H1 (cell line): ENCODE measurements around the gene KIAA0319L. TPM values are rescaled to one million over a fixed set of nuclear protein-coding genes. Genes with fewer than 3 reads are reported as not detected.

Source experiments
- CTCF ChIA-PET: fragments of 300-600 bp; sonication (Branson Sonifier 250); formaldehyde crosslinking; loops from one replicate; lab custom pipeline; 2021; ENCODE audit not compliant: partially characterized antibody; lab: Charles Lee
- POLR2A ChIA-PET: fragments of 300-600 bp; sonication (Branson Sonifier 250); formaldehyde crosslinking; loops from one replicate; lab custom pipeline; 2021; ENCODE audit warnings: inconsistent platforms; ENCODE audit not compliant: partially characterized antibody; lab: Charles Lee
- DNase-seq, 2 experiments: peaks; one replicate each; pipeline versions ENCODE4 v3.0.0 to v3.0.0-alpha.2; 2010 to 2022; ENCODE audit warnings: low spot score in 2 of 2, low read depth in 1 of 2, mixed read lengths in 1 of 2
- FAIRE-seq: peaks from 2 replicates; lab custom pipeline; 2011; peaks lifted over from hg19 to GRCh38; lab: Jason Lieb, UNC
- H2AFZ ChIP-seq: 2 replicates; pipeline ENCODE4 v1.8.1; 2012; ENCODE audit warnings: low read length, inconsistent platforms
- H2AK5ac ChIP-seq: 2 replicates; pipeline ENCODE4 v1.6.1; 2013; ENCODE audit warnings: low read depth, low read length
- H2BK120ac ChIP-seq: replicated peaks from 2 replicates; pipeline ENCODE3; 2013; ENCODE audit warnings: low read depth, low read length, inconsistent platforms
- H2BK12ac ChIP-seq: 2 replicates; pipeline ENCODE4 v1.6.1; 2013; ENCODE audit warnings: low read depth, low read length
- H2BK15ac ChIP-seq: 2 replicates; pipeline ENCODE4 v1.6.1; 2013; ENCODE audit warnings: low read length
- H2BK20ac ChIP-seq: 2 replicates; pipeline ENCODE4 v1.6.1; 2013; ENCODE audit warnings: low read length
- H2BK5ac ChIP-seq: 2 replicates; pipeline ENCODE4 v1.6.1; 2013; ENCODE audit warnings: low read depth, low read length
- H3K14ac ChIP-seq: 2 replicates; pipeline ENCODE4 v1.6.1; 2013; ENCODE audit warnings: inconsistent platforms; ENCODE audit not compliant: insufficient read length
- H3K18ac ChIP-seq: 2 replicates; pipeline ENCODE4 v1.6.1; 2013; ENCODE audit warnings: low read length; ENCODE audit errors: extremely low read depth
- H3K23ac ChIP-seq: 2 replicates; pipeline ENCODE4 v1.6.1; 2013; ENCODE audit warnings: inconsistent platforms; ENCODE audit not compliant: insufficient read length
- H3K23me2 ChIP-seq: 2 replicates; pipeline ENCODE4 v1.6.1; 2013; ENCODE audit warnings: low read depth, low read length
- H3K27ac ChIP-seq: 2 replicates; pipeline ENCODE4 v1.6.1; 2011; ENCODE audit warnings: low read depth, low read length, inconsistent platforms
- H3K27me3 ChIP-seq, 4 experiments: replicated peaks in 1 of 4; 1 replicate in 1 of 4; 2 replicates in 3 of 4; pipeline versions ENCODE4 v1.6.1 to v1.8.1; 2011 to 2013; ENCODE audit warnings: low read length in 3 of 4, mild to moderate bottlenecking in 3 of 4, inconsistent platforms in 2 of 4, mixed read lengths in 2 of 4, moderate library complexity in 1 of 4; ENCODE audit not compliant: control insufficient read depth in 3 of 4, insufficient read depth in 3 of 4; ENCODE audit errors: extremely low read depth in 1 of 4
- H3K36me3 ChIP-seq, 4 experiments: 2 replicates each; pipeline versions ENCODE4 v1.6.1 to v1.8.1; 2011 to 2013; ENCODE audit warnings: mild to moderate bottlenecking in 4 of 4, low read length in 3 of 4, moderate library complexity in 2 of 4, control low read depth in 1 of 4, inconsistent platforms in 1 of 4; ENCODE audit not compliant: insufficient read depth in 4 of 4, control insufficient read depth in 2 of 4
- H3K4ac ChIP-seq: replicated peaks from 2 replicates; pipeline ENCODE3; 2013; ENCODE audit warnings: low read length, low read depth, mixed read lengths, inconsistent platforms; ENCODE audit not compliant: insufficient read length
- H3K4me1 ChIP-seq, 4 experiments: replicated peaks in 1 of 4; 1 replicate in 1 of 4; 2 replicates in 3 of 4; pipeline versions ENCODE4 v1.6.1 to v1.8.1; 2011 to 2013; ENCODE audit warnings: low read length in 3 of 4, inconsistent platforms in 2 of 4, mixed read lengths in 1 of 4; ENCODE audit not compliant: insufficient read depth in 4 of 4, control insufficient read depth in 3 of 4
- H3K4me2 ChIP-seq, 2 experiments: 2 replicates each; pipeline versions ENCODE4 v1.6.1 to v1.8.1; 2011 to 2013; ENCODE audit warnings: low read depth in 2 of 2, low read length in 2 of 2, control low read depth in 1 of 2, inconsistent platforms in 1 of 2, mild to moderate bottlenecking in 1 of 2; ENCODE audit not compliant: insufficient read depth in 1 of 2
- H3K4me3 ChIP-seq, 4 experiments: fragments of 200-600, 300-600 bp in 1 of 4; sonication (generic), shearing (Covaris generic), sonication (Bioruptor Twin) in 1 of 4; 2 replicates each; pipeline versions ENCODE4 v1.5.1 to v1.8.1; 2011 to 2016; ENCODE audit warnings: low read length in 4 of 4, low read depth in 3 of 4, control low read depth in 2 of 4, inconsistent platforms in 2 of 4, mild to moderate bottlenecking in 2 of 4, mixed read lengths in 1 of 4, moderate library complexity in 1 of 4; ENCODE audit not compliant: insufficient read depth in 2 of 4; ENCODE audit errors: extremely low read depth in 1 of 4
- H3K56ac ChIP-seq: replicated peaks from 2 replicates; pipeline ENCODE3; 2013; ENCODE audit warnings: low read depth, mild to moderate bottlenecking, mixed read lengths, low read length, inconsistent platforms; ENCODE audit not compliant: insufficient read length
- H3K79me1 ChIP-seq: 2 replicates; pipeline ENCODE4 v1.6.1; 2013; ENCODE audit warnings: low read depth, low read length, control low read depth
- H3K79me2 ChIP-seq, 2 experiments: 2 replicates each; pipeline versions ENCODE4 v1.6.1 to v1.8.1; 2012 to 2013; ENCODE audit warnings: low read length in 2 of 2, mild to moderate bottlenecking in 2 of 2, inconsistent platforms in 1 of 2; ENCODE audit not compliant: insufficient read depth in 2 of 2, control insufficient read depth in 1 of 2
- H3K9ac ChIP-seq, 4 experiments: replicated peaks in 1 of 4; 1 replicate in 1 of 4; 2 replicates in 3 of 4; pipeline versions ENCODE4 v1.6.1 to v1.8.1; 2011 to 2013; ENCODE audit warnings: low read depth in 3 of 4, low read length in 3 of 4, control low read depth in 2 of 4, mild to moderate bottlenecking in 2 of 4, moderate library complexity in 2 of 4, inconsistent platforms in 1 of 4; ENCODE audit errors: extremely low read depth in 1 of 4
- H3K9me3 ChIP-seq, 2 experiments: 2 replicates each; pipeline versions ENCODE4 v1.6.1 to v1.8.1; 2012 to 2013; ENCODE audit warnings: mild to moderate bottlenecking in 2 of 2, moderate library complexity in 2 of 2, control low read depth in 1 of 2, inconsistent platforms in 1 of 2, low read depth in 1 of 2, low read length in 1 of 2, mixed read lengths in 1 of 2; ENCODE audit not compliant: insufficient read depth in 2 of 2
- H4K20me1 ChIP-seq, 2 experiments: replicated peaks in 1 of 2; 2 replicates each; pipeline versions ENCODE3 to v1.8.1; 2011 to 2013; ENCODE audit warnings: inconsistent platforms in 2 of 2, low read length in 2 of 2, mild to moderate bottlenecking in 1 of 2; ENCODE audit not compliant: insufficient read depth in 2 of 2, control insufficient read depth in 1 of 2
- H4K5ac ChIP-seq: 2 replicates; pipeline ENCODE4 v1.6.1; 2013; ENCODE audit warnings: low read length, low read depth, mixed read lengths, inconsistent platforms; ENCODE audit not compliant: insufficient read length
- H4K8ac ChIP-seq: 2 replicates; pipeline ENCODE4 v1.8.0; 2013; ENCODE audit warnings: mild to moderate bottlenecking, moderate library complexity, low read length, inconsistent platforms; ENCODE audit not compliant: insufficient read depth; ENCODE audit errors: extremely low read depth
- H4K91ac ChIP-seq: replicated peaks from 2 replicates; pipeline ENCODE3; 2013; ENCODE audit warnings: low read length, mixed read lengths, inconsistent platforms; ENCODE audit not compliant: insufficient read length
- BACH1 ChIP-seq: IDR thresholded peaks from 2 replicates; pipeline ENCODE4 v1.6.1; 2012; ENCODE audit warnings: low read length, improper control_type of control experiment
- CHD2 ChIP-seq: IDR thresholded peaks from 2 replicates; pipeline ENCODE4 v1.6.1; 2012; ENCODE audit warnings: low read length, improper control_type of control experiment
- EP300 ChIP-seq, 2 experiments: IDR thresholded peaks; 1 replicate in 1 of 2; 2 replicates in 1 of 2; pipeline ENCODE4 v1.6.1; 2011 to 2012; ENCODE audit warnings: low read depth in 2 of 2, low read length in 2 of 2, mild to moderate bottlenecking in 2 of 2, borderline replicate concordance in 1 of 2, inconsistent platforms in 1 of 2, moderate library complexity in 1 of 2
- GABPA ChIP-seq: IDR thresholded peaks from 2 replicates; pipeline ENCODE4 v1.6.1; 2011; ENCODE audit warnings: mild to moderate bottlenecking, low read length, moderate library complexity, borderline replicate concordance; ENCODE audit not compliant: insufficient read depth
- GTF2F1 ChIP-seq: IDR thresholded peaks from 2 replicates; pipeline ENCODE4 v1.6.1; 2012; ENCODE audit warnings: low read depth, low read length, improper control_type of control experiment, borderline replicate concordance
- KDM4A ChIP-seq: IDR thresholded peaks from one replicate; pipeline ENCODE4 v1.7.1; 2012; ENCODE audit warnings: low read depth, mild to moderate bottlenecking, moderate library complexity, low read length, inconsistent platforms; ENCODE audit not compliant: severe bottlenecking
- POU5F1 ChIP-seq: IDR thresholded peaks from 2 replicates; pipeline ENCODE4 v1.6.1; 2011; ENCODE audit warnings: low read depth, mild to moderate bottlenecking, low read length, moderate library complexity
- RNF2 ChIP-seq: fragments of 200-900, 300-1000 bp; sonication (generic); IDR thresholded peaks from 2 replicates; pipeline ENCODE4 v1.7.1; 2016; ENCODE audit warnings: borderline replicate concordance, low read depth, mild to moderate bottlenecking, antibody characterized with exemption, low read length; ENCODE audit not compliant: poor library complexity, severe bottlenecking; ENCODE audit errors: missing control alignments
- SIRT6 ChIP-seq: IDR thresholded peaks from one replicate; pipeline ENCODE4 v1.7.1; 2012; ENCODE audit warnings: low read length, inconsistent platforms
- SUZ12 ChIP-seq: fragments of 200-600 bp; sonication (generic); IDR thresholded peaks from 2 replicates; pipeline ENCODE4 v1.6.1; 2012; ENCODE audit warnings: mild to moderate bottlenecking, inconsistent platforms, low read length, moderate library complexity, mixed read lengths
- ZNF274 ChIP-seq: IDR thresholded peaks from 2 replicates; pipeline ENCODE4 v1.7.0; 2012; ENCODE audit warnings: low read length, borderline replicate concordance; ENCODE audit errors: extremely low read depth
- WGBS, 2 experiments: shearing (Covaris generic) in 1 of 2; methylation state at CpG; one replicate each; pipeline versions ENCODE4 v1.1.6 to v1.1.7; 2013 to 2015; ENCODE audit warnings: low lambda C conversion rate in 2 of 2, mixed read lengths in 2 of 2, inconsistent platforms in 1 of 2, low coverage in 1 of 2, missing lambda C conversion rate in 1 of 2; ENCODE audit not compliant: insufficient replicate concordance in 2 of 2, insufficient coverage in 1 of 2, insufficient read length in 1 of 2; ENCODE audit errors: extremely low coverage in 1 of 2, missing lambda C conversion rate in 1 of 2; 5-methylcytosine and 5-hydroxymethylcytosine counted together
- polyA plus RNA-seq, 7 experiments: library from polyadenylated mRNA; depleted of rRNA in 3 of 7; stranded (reverse) in 5 of 7; unstranded in 2 of 7; fragments of >200 nt in 5 of 7; fragments of 200-250 nt in 2 of 7; gene quantifications; 1 replicate in 5 of 7; 2 replicates in 1 of 7; 4 replicates in 1 of 7; pipeline versions ENCODE4 v1.2.1 to v1.2.3, GENCODE V29; 2011 to 2013; ENCODE audit warnings: missing spikeins in 2 of 7, mixed read lengths in 2 of 7
- total RNA-seq: library from RNA; stranded (reverse); fragmentation: NEBNext Ultra II Directional; extraction: Animal tissue kit (Norgen Biotek cat#: 25700); gene quantifications from 2 replicates; pipeline ENCODE4 v1.2.1, GENCODE V29; 2021

The KIAA0319L gene
- total and polyA plus RNA-seq, 2 of the 8 experiments (the other 6 are each of a cell fraction or from before 2014, with no cell fraction given) = 40.1 to 55.7 TPM

DNA sequence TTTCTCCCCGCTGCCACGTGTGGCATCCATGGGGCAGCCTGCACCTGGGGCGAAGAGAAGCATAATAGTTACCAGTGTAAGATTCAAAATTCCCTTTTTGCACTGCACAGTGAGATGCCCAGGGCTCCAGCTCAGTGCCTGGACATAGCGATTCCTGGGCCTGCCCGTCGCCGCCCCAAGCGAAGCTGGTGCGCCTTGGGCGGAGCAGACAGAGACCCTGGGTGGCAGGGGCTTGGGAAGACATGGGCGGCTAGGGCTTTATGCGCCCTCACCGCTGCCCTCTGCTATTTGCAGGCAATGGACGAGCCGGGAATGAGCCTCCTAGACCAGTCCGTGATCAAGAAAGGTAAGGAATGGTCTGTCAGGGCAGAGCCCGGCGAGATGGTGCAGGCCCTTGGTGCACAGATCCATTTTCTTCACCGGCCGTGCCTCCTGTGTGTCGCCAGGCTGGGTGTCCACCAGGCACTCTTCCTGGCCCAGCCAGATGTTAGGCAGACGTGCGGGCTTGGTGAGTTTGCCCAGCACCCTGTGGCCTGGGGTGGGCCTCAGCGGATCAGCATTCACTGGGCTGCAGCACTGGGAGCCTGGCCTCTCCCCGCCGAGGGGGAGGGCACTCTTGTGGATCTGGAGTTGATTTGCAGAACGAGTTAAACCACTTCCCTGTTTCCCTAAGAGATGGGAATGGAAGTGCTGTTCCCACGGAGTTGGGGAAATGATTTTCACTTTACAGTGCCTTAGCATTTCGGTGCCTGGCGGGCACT lies 17.6 kb upstream of the KIAA0319L start:
- DNase-seq (peak in 1 of 2 experiments; percentile 66), FAIRE-seq (no peak)
- H2BK15ac ChIP-seq = no peak overlapping the region; the same call in 1 of the 2 replicates
- no peak overlapping the region for H2BK120ac ChIP-seq
- H3K4ac ChIP-seq = no peak overlapping the region
- H3K36me3 ChIP-seq = peaks cover 0 to 11% (median 0%) of the 10 kb centered on the region in 4 experiments; a peak in 1 of 8 replicates
- H4K20me1 ChIP-seq = peaks cover 0 to 20% of the 10 kb centered on the region in 2 experiments
- WGBS, 2 experiments = 26% methylated on average over 29 of the region's 30 CpGs; no CpG with 5 or more reads in 1 of the 2 experiments
- H3K23me2 ChIP-seq = peaks cover 25% of the 10 kb centered on the region
- H3K79me1 ChIP-seq = no peaks in the 10 kb centered on the region
- no peak overlapping the region for H3K56ac ChIP-seq
- H3K4me3 ChIP-seq = peak overlapping the region in 1 of 4 experiments; percentile 67; a peak in 2 of 8 replicates
- peak overlapping the region; percentile 11; the same call in 1 of the 2 replicates for H2BK12ac ChIP-seq
- no peak overlapping the region; the same call in none of the 2 replicates for H4K8ac ChIP-seq
- H3K14ac ChIP-seq = no peak overlapping the region
- H2BK20ac ChIP-seq = no peak overlapping the region
- no peak overlapping the region for H3K9ac ChIP-seq
- H4K5ac ChIP-seq = no peak overlapping the region
- no peak overlapping the region for H2AFZ ChIP-seq
- 0 out of 2 replicates have a peak overlapping the region, but pooled peaks have one; percentile 16 for H2BK5ac ChIP-seq
- peak overlapping the region; percentile 84 to 88 for H3K4me2 ChIP-seq
- H3K18ac ChIP-seq = no peak overlapping the region
- no peaks in the 10 kb centered on the region for H3K79me2 ChIP-seq
- POLR2A ChIA-PET = interaction anchor here (1.1 to 2.2 kb wide), 5 partner anchors 10 to 143 kb away, joined by 3 to 8 read pairs (median 4); partner anchors contain the start of gene C1orf216
- no peak overlapping the region for H4K91ac ChIP-seq
- no peaks in the 10 kb centered on the region for H3K9me3 ChIP-seq
- H3K27me3 ChIP-seq = peaks cover 69 to 94% (median 88%) of the 10 kb centered on the region in 4 experiments
- H3K23ac ChIP-seq = no peak overlapping the region
- CTCF ChIA-PET = interaction anchor here (0.5 to 8.5 kb wide), 5 partner anchors 8 to 150 kb away, joined by 3 to 81 read pairs (median 5); partner anchors contain the start of gene C1orf216
- H2AK5ac ChIP-seq = no peak overlapping the region
- H3K4me1 ChIP-seq = peaks cover 7 to 20% (median 15%) of the 10 kb centered on the region in 4 experiments
- H3K27ac ChIP-seq = no peak overlapping the region
- TF ChIP-seq EP300 (IDR thresholded peaks at IDR 0.05; ENCODE audit: borderline replicate concordance in 1 of 2, low read depth in 2 of 2, low read length in 2 of 2) (no peak), GTF2F1 (no peak), BACH1 (no peak), RNF2 (peak; percentile 11), CHD2 (no peak), ZNF274 (no peak), KDM4A (no peak), GABPA (no peak), SUZ12 (peak; percentile 20), SIRT6 (no peak), POU5F1 (no peak)
